ENCODE data around the gene TMEM200A.

The TMEM200A gene

GRCh38 chr6:130426066-130426721, 60.4 kb downstream of the TMEM200A start:
- no peak for DNase-seq

GRCh38 chr6:130431346-130431852, 65.6 kb downstream of the TMEM200A start:
- DNase-seq, result no peak

GRCh38 chr6:130432838-130433237, 67.0 kb downstream of the TMEM200A start:
- DNase-seq, result no peak

GRCh38 chr6:130434174-130434873, 68.5 kb downstream of the TMEM200A start:
- DNase-seq, result no peak

- DNase-seq, result no peak
These were observed 69.4 kb downstream of the TMEM200A start for GRCh38 chr6:130435181-130435580.

- DNase-seq, result no peak
These were observed 72.1 kb downstream of the TMEM200A start for GRCh38 chr6:130437961-130438360.

GRCh38 chr6:130447374-130447773, 81.6 kb downstream of the TMEM200A start:
- no peak for DNase-seq

- DNase-seq, result no peak
These were observed 86.5 kb downstream of the TMEM200A start for GRCh38 chr6:130452336-130452735.

- DNase-seq, result no peak
These were observed 87.4 kb downstream of the TMEM200A start for GRCh38 chr6:130453230-130453629.

GRCh38 chr6:130457605-130458004, 91.8 kb downstream of the TMEM200A start:
- DNase-seq, result no peak

- DNase-seq, result no peak
These were observed 93.5 kb downstream of the TMEM200A start for GRCh38 chr6:130459316-130459715.

GRCh38 chr6:130460934-130461333, 95.1 kb downstream of the TMEM200A start:
- DNase-seq, result no peak

GRCh38 chr6:130466052-130466747, 100.4 kb downstream of the TMEM200A start:
- DNase-seq, result no peak

GRCh38 chr6:130466748-130467061, 100.9 kb downstream of the TMEM200A start:
- DNase-seq, result no peak

GRCh38 chr6:130467146-130468050, 101.6 kb downstream of the TMEM200A start:
- no peak for DNase-seq

- DNase-seq, result no peak
These were observed 104.9 kb downstream of the TMEM200A start for GRCh38 chr6:130470766-130471165.

GRCh38 chr6:130473886-130474285, 108.1 kb downstream of the TMEM200A start:
- DNase-seq, result no peak

- DNase-seq, result no peak
These were observed 117.0 kb downstream of the TMEM200A start for GRCh38 chr6:130482645-130483390.

GRCh38 chr6:130485870-130486269, 120.1 kb downstream of the TMEM200A start:
- DNase-seq, result no peak

- no peak for DNase-seq
These were observed 120.6 kb downstream of the TMEM200A start for GRCh38 chr6:130486417-130486816.

- no peak for DNase-seq
These were observed 123.7 kb downstream of the TMEM200A start for GRCh38 chr6:130489514-130489913.

All from NCI-H1417 treated with DMSO at 0.1 percent for 48 hours (cell line).